Nephron (organoid): Measurements from ENCODE around the gene EMSY.

Experiments
- H3K27ac Mint-ChIP-seq, 3 experiments: 2 replicates each; pipeline ENCODE4 v1.8.0; 2020; ENCODE audit warnings: mixed read lengths in 3 of 3, mild to moderate bottlenecking in 2 of 3, moderate library complexity in 1 of 3
- H3K27me3 Mint-ChIP-seq: 2 replicates; pipeline ENCODE4 v1.8.0; 2021; ENCODE audit warnings: low read depth, mild to moderate bottlenecking, moderate library complexity, mixed read lengths
- H3K36me3 Mint-ChIP-seq: 2 replicates; pipeline ENCODE4 v1.8.0; 2020; ENCODE audit warnings: low read depth, mixed read lengths
- H3K4me1 Mint-ChIP-seq: 2 replicates; pipeline ENCODE4 v1.8.0; 2020; ENCODE audit warnings: mixed read lengths
- H3K4me3 Mint-ChIP-seq, 3 experiments: 2 replicates each; pipeline ENCODE4 v1.8.0; 2020; ENCODE audit warnings: mild to moderate bottlenecking in 3 of 3, mixed read lengths in 3 of 3, moderate library complexity in 2 of 3
- H3K9me3 Mint-ChIP-seq: 2 replicates; pipeline ENCODE4 v1.8.0; 2020; ENCODE audit warnings: mixed read lengths
- TF ChIP-seq, protein P1 (sequence below), 3 experiments: fragments of 200-600 bp; sonication (generic); IDR thresholded peaks; one replicate each; pipeline ENCODE4 v1.5.0; 2021; ENCODE audit warnings: antibody characterized with exemption in 3 of 3; ENCODE audit not compliant: unreplicated experiment in 3 of 3

Gene EMSY

DNA sequence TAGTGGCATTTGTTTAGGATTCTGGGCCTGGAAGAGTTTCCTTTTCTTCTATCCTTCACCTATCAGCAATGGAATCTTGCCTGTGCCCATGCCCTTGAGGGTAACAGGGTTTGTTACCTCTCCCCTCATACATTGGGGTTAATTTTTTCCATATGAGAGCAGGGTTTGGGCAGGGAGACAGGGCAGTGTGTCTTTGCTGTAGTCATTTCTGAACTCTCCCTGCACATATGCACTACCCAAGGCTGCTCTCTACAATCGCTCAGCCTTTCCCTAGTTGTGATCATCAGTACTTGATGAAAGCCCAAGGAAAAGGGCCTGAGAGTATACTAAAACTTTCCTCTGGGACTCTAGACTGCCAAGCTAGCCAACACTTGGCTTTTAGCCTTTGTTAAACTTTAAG lies 130.1 kb downstream of the EMSY start:
- Mint-ChIP-seq H3K27me3 (no peaks in the 10 kb centered on the region), H3K9me3 (peaks cover 4% of the 10 kb centered on the region), H3K4me1 (peaks cover 27% of the 10 kb centered on the region), H3K27ac (peak overlapping the region; percentile 42 to 58 (median 56)), H3K36me3 (no peaks in the 10 kb centered on the region), H3K4me3 (no peak overlapping the region)
- TF ChIP-seq, protein P1, sequence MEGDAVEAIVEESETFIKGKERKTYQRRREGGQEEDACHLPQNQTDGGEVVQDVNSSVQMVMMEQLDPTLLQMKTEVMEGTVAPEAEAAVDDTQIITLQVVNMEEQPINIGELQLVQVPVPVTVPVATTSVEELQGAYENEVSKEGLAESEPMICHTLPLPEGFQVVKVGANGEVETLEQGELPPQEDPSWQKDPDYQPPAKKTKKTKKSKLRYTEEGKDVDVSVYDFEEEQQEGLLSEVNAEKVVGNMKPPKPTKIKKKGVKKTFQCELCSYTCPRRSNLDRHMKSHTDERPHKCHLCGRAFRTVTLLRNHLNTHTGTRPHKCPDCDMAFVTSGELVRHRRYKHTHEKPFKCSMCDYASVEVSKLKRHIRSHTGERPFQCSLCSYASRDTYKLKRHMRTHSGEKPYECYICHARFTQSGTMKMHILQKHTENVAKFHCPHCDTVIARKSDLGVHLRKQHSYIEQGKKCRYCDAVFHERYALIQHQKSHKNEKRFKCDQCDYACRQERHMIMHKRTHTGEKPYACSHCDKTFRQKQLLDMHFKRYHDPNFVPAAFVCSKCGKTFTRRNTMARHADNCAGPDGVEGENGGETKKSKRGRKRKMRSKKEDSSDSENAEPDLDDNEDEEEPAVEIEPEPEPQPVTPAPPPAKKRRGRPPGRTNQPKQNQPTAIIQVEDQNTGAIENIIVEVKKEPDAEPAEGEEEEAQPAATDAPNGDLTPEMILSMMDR (IDR thresholded peaks at IDR 0.05; ENCODE audit: unreplicated experiment in 3 of 3), result no peak

DNA sequence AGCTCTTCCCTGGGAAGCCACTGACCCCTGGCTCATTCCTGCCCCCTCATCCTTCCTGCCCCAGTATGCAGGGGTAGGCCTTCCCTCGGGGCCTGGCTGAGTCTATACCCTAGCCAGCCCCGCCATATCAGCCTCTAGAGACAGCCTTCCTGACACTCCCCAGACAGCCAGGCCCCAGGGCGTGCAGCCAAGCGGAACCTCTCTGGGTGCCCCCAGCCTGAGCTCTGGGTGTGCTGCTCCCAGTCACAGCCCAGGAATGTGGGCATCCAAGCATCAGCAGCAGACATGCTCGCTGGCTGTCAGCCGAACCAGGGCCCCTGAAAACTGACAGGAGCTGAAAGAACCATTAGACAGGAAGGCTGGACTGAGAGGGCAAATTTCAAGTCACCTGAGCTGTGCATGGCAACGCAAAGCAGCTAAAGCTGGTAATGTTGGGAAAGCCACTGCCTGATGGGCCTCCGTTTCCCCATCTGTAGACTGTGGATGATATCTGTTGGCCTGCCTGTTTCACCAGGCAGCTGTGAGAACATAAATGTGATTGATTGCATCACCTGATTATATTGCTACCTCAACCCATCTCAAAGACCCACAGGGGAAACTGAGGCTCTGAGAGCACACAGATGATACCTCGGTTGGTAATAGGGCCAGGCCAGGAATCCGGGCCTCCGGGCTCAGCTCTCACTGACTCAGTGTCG lies 132.6 kb downstream of the EMSY start:
- TF ChIP-seq, protein P1 (IDR thresholded peaks at IDR 0.05; ENCODE audit: unreplicated experiment in 3 of 3), result no peak
- no peaks in the 10 kb centered on the region for H3K27me3 Mint-ChIP-seq
- peak overlapping the region; percentile 87 to 99 (median 98) for H3K27ac Mint-ChIP-seq
- peaks cover 27% of the 10 kb centered on the region for H3K4me1 Mint-ChIP-seq
- peaks cover 8% of the 10 kb centered on the region for H3K9me3 Mint-ChIP-seq
- peak overlapping the region in 1 of 3 experiments; percentile 25 for H3K4me3 Mint-ChIP-seq
- no peaks in the 10 kb centered on the region for H3K36me3 Mint-ChIP-seq

DNA sequence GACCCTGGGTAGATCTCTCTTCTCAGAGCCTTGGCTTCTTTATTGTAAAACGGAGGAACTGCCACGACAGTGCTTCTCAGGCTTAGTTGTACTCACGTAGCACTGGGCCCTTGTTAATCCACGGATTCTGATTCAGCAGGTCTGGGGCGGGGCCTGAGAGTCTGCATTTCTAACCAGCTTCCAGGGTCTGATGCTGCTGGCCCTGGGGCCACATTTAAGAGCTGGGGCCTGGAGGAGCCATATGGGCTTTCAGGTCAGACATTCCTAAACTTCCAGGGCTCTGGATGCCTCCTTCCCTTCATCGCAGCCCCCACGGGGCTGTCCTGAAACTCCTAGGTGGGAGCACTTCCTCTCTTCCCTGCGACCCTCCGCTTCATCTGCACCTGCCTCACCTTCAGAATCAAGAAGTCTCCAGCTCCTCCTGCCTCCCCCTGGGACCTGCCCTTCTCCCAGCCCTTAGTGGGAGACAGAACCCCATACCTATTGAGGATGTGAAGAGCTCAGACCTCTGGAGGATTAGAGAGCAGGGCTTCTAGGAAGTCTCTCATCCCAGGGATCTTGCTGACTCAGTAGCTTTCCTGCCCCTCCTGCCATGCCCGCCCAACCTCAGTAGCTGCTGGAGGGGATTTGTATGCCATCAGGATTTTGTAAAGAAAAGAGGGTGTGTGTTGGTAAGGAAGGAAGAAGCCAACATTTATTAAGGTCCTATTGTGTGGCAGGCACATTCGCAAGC lies 133.3 kb downstream of the EMSY start:
- H3K4me1 Mint-ChIP-seq, result peaks cover 27% of the 10 kb centered on the region
- peak overlapping the region in 1 of 3 experiments; percentile 29 for H3K4me3 Mint-ChIP-seq
- peaks cover 8% of the 10 kb centered on the region for H3K9me3 Mint-ChIP-seq
- no peaks in the 10 kb centered on the region for H3K27me3 Mint-ChIP-seq
- no peaks in the 10 kb centered on the region for H3K36me3 Mint-ChIP-seq
- peak overlapping the region; percentile 87 to 99 (median 98) for H3K27ac Mint-ChIP-seq
- TF ChIP-seq, protein P1 (IDR thresholded peaks at IDR 0.05; ENCODE audit: unreplicated experiment in 3 of 3), result no peak

DNA sequence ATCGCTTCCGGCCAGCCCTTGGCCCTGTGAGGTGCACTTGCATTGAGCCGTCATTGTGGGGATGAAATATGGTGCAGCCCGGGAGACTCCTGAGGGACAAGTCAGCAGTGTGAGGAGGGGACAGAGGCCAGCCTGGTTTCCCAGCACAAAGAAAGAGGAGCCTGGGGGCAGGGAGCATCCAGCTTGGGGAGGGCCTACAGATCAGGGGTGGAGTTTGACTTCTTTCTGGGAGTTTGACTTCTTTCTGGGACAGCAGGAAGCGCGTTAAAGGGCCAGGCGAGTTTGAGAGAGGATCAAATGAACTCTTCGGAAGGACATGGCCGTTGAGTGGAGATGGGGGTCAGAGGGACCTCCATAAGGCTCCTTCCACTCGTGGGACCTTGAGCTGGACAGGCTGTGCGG lies 133.8 kb downstream of the EMSY start:
- peaks cover 27% of the 10 kb centered on the region for H3K4me1 Mint-ChIP-seq
- no peaks in the 10 kb centered on the region for H3K27me3 Mint-ChIP-seq
- H3K27ac Mint-ChIP-seq, result peak overlapping the region; percentile 87 to 99 (median 98)
- no peaks in the 10 kb centered on the region for H3K36me3 Mint-ChIP-seq
- H3K9me3 Mint-ChIP-seq, result peaks cover 7% of the 10 kb centered on the region
- peak overlapping the region in 1 of 3 experiments; percentile 29 for H3K4me3 Mint-ChIP-seq
- TF ChIP-seq, protein P1 (IDR thresholded peaks at IDR 0.05; ENCODE audit: unreplicated experiment in 3 of 3), result no peak

DNA sequence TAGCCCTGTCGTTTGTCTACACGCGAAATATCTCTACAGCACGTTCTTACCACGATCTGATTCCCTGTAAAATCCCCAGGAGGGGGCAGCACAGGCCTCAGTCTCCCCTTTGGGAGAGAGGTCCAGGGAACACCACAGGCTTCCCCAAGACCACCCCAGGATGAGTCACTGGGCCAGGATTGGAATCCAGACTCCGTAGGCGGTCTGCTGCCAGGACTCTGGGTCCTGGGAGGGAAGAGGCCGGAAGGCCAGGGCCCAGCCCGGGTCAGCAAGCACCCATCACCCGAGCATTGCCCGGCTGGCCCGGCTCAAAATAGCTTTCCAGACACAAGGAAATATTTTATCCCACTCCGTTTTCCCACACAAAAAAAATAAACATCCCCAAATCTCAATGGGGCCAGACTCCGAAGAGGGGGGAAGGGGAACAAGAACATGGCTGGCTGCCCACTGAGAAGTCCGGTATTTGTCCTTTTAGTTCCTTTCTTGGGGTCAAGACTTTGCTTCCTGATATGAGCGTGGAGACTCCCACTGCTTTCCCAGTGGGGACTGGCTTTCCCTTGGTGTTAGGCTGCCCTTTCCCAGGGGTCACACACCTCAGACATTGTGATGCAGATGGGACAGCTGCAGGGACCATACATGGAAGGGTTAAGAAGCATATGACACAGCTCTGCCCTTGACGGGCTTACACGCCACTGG lies 134.4 kb downstream of the EMSY start:
- Mint-ChIP-seq H3K4me3 (no peak overlapping the region), H3K4me1 (peaks cover 27% of the 10 kb centered on the region), H3K36me3 (no peaks in the 10 kb centered on the region), H3K27ac (peak overlapping the region; percentile 87 to 99 (median 98)), H3K27me3 (no peaks in the 10 kb centered on the region), H3K9me3 (peaks cover 4% of the 10 kb centered on the region)
- TF ChIP-seq, protein P1 (IDR thresholded peaks at IDR 0.05; ENCODE audit: unreplicated experiment in 3 of 3), result peak in 2 of 3 experiments; percentile 12 to 21
